ENCODE results near the gene KSR2. TPM values are rescaled to one million over a fixed set of nuclear protein-coding genes. Genes with fewer than 3 reads are reported as not detected.
A peak's percentile ranks its signal among the peaks of the same experiment; 100 is the strongest.

Gene KSR2
- total and polyA plus RNA-seq, 2 donors (not counting 3 experiments of a cell fraction or from before 2014, with no cell fraction given) = 2.1 to 5.2 TPM

DNA sequence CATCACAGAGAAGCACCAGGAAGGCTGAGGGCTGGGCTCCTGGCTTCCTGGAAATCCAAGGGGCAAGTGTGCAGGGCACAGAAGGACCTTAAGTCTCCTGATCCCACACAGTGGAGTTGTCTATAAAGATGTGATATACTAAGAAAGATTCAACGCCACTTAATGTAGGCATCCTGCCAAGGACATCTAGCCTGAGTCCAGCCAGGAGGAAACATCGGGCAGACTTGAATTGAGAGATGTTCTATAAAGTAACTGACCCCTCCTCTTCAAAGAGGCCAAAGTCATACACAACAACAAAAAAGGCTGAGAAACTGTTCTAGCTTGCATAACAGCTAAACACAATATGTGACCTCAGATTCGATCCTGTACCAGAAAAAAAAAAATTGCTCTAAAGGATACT lies 307.9 kb downstream of the KSR2 start:
- TF ChIP-seq GATA2 (IDR thresholded peaks at IDR 0.05; ENCODE audit: insufficient read depth, insufficient read length, low read depth, low read length) (no peak), FOS (IDR thresholded peaks at IDR 0.05; ENCODE audit: borderline replicate concordance, insufficient read depth, low read length) (no peak), JUN (IDR thresholded peaks at IDR 0.05; ENCODE audit: borderline replicate concordance, insufficient read depth, insufficient read length, low read depth) (no peak), POLR2AphosphoS5 (IDR thresholded peaks at IDR 0.05; ENCODE audit: insufficient read depth, low read depth, low read length) (no peak), MYC (IDR thresholded peaks at IDR 0.05; ENCODE audit: low read depth, low read length) (no peak), EZH2 (IDR thresholded peaks at IDR 0.05; ENCODE audit: borderline replicate concordance, low read depth, low read length, severe bottlenecking) (no peak), POLR2A (IDR thresholded peaks at IDR 0.05; ENCODE audit: low read depth, low read length) (no peak)
- TF ChIP-seq, protein P1, sequence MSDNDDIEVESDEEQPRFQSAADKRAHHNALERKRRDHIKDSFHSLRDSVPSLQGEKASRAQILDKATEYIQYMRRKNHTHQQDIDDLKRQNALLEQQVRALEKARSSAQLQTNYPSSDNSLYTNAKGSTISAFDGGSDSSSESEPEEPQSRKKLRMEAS (IDR thresholded peaks at IDR 0.05; ENCODE audit: insufficient read depth, insufficient read length) = no peak
- TF ChIP-seq, protein P2, sequence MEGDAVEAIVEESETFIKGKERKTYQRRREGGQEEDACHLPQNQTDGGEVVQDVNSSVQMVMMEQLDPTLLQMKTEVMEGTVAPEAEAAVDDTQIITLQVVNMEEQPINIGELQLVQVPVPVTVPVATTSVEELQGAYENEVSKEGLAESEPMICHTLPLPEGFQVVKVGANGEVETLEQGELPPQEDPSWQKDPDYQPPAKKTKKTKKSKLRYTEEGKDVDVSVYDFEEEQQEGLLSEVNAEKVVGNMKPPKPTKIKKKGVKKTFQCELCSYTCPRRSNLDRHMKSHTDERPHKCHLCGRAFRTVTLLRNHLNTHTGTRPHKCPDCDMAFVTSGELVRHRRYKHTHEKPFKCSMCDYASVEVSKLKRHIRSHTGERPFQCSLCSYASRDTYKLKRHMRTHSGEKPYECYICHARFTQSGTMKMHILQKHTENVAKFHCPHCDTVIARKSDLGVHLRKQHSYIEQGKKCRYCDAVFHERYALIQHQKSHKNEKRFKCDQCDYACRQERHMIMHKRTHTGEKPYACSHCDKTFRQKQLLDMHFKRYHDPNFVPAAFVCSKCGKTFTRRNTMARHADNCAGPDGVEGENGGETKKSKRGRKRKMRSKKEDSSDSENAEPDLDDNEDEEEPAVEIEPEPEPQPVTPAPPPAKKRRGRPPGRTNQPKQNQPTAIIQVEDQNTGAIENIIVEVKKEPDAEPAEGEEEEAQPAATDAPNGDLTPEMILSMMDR (IDR thresholded peaks at IDR 0.05; ENCODE audit: extremely low read depth in 1 of 2, insufficient read depth in 1 of 2, low read depth in 1 of 2, low read length in 2 of 2) = no peak
- no peak overlapping the region for H3K4me2 ChIP-seq (ENCODE audit: insufficient read depth, low read length)
- dilution Hi-C loops (cut with MboI; ENCODE audit: extremely low pct_ligation_motif_present, low sequenced_read_pairs) (no loop called here), intact Hi-C loops (cut with micrococcal nuclease) (no loop called here)
- no peaks in the 10 kb centered on the region for H3K36me3 ChIP-seq (ENCODE audit: control insufficient read depth in 2 of 2, extremely low read depth in 1 of 2, insufficient read depth in 2 of 2, low read length in 2 of 2)
- POLR2A ChIA-PET = no interaction called here
- no peaks in the 10 kb centered on the region for H4K20me1 ChIP-seq (replicated peaks; ENCODE audit: control insufficient read depth, extremely low read depth, insufficient read depth, low read length)
- H3K9ac ChIP-seq (replicated peaks; ENCODE audit: extremely low read depth, insufficient read depth, low read length) = no peak overlapping the region
- peak; percentile 64 for DNase-seq (ENCODE audit: low read depth, low spot score)
- CTCF ChIA-PET = interaction anchor here (1.2 to 1.3 kb wide), 2 partner anchors 73 to 176 kb away, joined by 3 read pairs; no protein-coding TSS in a partner anchor
- H3K9me1 ChIP-seq (replicated peaks; ENCODE audit: control insufficient read depth, extremely low read depth, insufficient read depth, low read length) = no peaks in the 10 kb centered on the region
- H2AFZ ChIP-seq (ENCODE audit: low read depth, low read length) = no peak overlapping the region
- no peaks in the 10 kb centered on the region for H3K27me3 ChIP-seq (ENCODE audit: control insufficient read depth in 2 of 2, insufficient read depth in 2 of 2, low read length in 2 of 2)
- no peak overlapping the region for H3K27ac ChIP-seq (ENCODE audit: insufficient read depth, low read depth, low read length)
- no peak overlapping the region for H3K4me3 ChIP-seq (replicated peaks in 1 of 3; ENCODE audit: insufficient read depth in 1 of 3, low read depth in 1 of 3, low read length in 3 of 3)
- no TSS peak for BruUV-seq (replicated peaks)
- H3K79me2 ChIP-seq (ENCODE audit: control insufficient read depth, insufficient read depth, low read length) = peaks cover 5% of the 10 kb centered on the region
- H3K4me1 ChIP-seq (ENCODE audit: control insufficient read depth, extremely low read depth, insufficient read depth, low read length) = peaks cover 24% of the 10 kb centered on the region
- no peaks in the 10 kb centered on the region for H3K9me3 ChIP-seq (replicated peaks; ENCODE audit: control insufficient read depth, insufficient read depth, low read length)
- peak; percentile 80 for FAIRE-seq

Data from endothelial cell of umbilical vein (primary cell).